HepG2 (cell line): Measurements from ENCODE around the gene CEACAM16. TPM values are rescaled to one million over a fixed set of nuclear protein-coding genes. Genes with fewer than 3 reads are reported as not detected.
A peak's percentile ranks its signal among the peaks of the same experiment; 100 is the strongest.

Source experiments
- CBX2 ChIP-seq, 2 experiments: fragments of 200-600 bp in 1 of 2; sonication (generic); formaldehyde crosslinking in 1 of 2; IDR thresholded peaks; 2 replicates each; pipeline versions ENCODE4 v1.7.0 to v1.8.1; 2018 to 2022; ENCODE audit warnings: low read depth in 2 of 2, low read length in 1 of 2, mild to moderate bottlenecking in 1 of 2, missing genetic modification reagents in 1 of 2
- NKX3-1 ChIP-seq: sonication (generic); formaldehyde crosslinking; IDR thresholded peaks from 2 replicates; pipeline ENCODE4 v1.5.0; 2020; ENCODE audit warnings: missing genetic modification reagents
- PRDM4 ChIP-seq: sonication (generic); formaldehyde crosslinking; IDR thresholded peaks from 2 replicates; pipeline ENCODE4 v1.9.0; 2021; ENCODE audit warnings: missing genetic modification reagents, borderline replicate concordance
- PTBP1 ChIP-seq: fragments of 200-400 bp; formaldehyde crosslinking; IDR thresholded peaks from 2 replicates; pipeline ENCODE4 v1.6.1; 2018; ENCODE audit warnings: low read length, low read depth; ENCODE audit not compliant: poor library complexity, severe bottlenecking
- ZBTB37 ChIP-seq: sonication (generic); formaldehyde crosslinking; IDR thresholded peaks from 2 replicates; pipeline ENCODE4 v1.4.0; 2020; ENCODE audit warnings: mild to moderate bottlenecking, missing genetic modification reagents
- ZEB1 ChIP-seq: IDR thresholded peaks from 2 replicates; pipeline ENCODE4 v1.6.1; 2012; ENCODE audit warnings: mild to moderate bottlenecking, low read depth, inconsistent platforms; ENCODE audit not compliant: insufficient replicate concordance
- ZNF142 ChIP-seq: sonication (generic); formaldehyde crosslinking; IDR thresholded peaks from 2 replicates; pipeline ENCODE4 v1.4.0; 2020; ENCODE audit warnings: missing genetic modification reagents
- ZNF234 ChIP-seq: sonication (generic); formaldehyde crosslinking; conservative IDR thresholded peaks from 2 replicates; pipeline ENCODE4 v1.5.1; 2020; ENCODE audit warnings: mild to moderate bottlenecking, missing genetic modification reagents
- ZNF569 ChIP-seq: sonication (generic); formaldehyde crosslinking; IDR thresholded peaks from 2 replicates; pipeline ENCODE4 v1.5.0; 2020; ENCODE audit warnings: mild to moderate bottlenecking, missing genetic modification reagents, moderate library complexity, borderline replicate concordance
- ZNF7 ChIP-seq: IDR thresholded peaks from 2 replicates; pipeline ENCODE4 v1.6.1; 2016; ENCODE audit warnings: missing biosample characterization, missing genetic modification reagents
- ZNF816 ChIP-seq: sonication (generic); formaldehyde crosslinking; IDR thresholded peaks from 2 replicates; pipeline ENCODE4 v1.8.0; 2022; ENCODE audit warnings: missing genetic modification reagents, mild to moderate bottlenecking, borderline replicate concordance
- polyA plus RNA-seq, 8 experiments: library from polyadenylated mRNA; depleted of rRNA in 3 of 8; stranded (reverse) in 7 of 8; unstranded in 1 of 8; fragments of >200 nt; fragmentation: Illumina TruSeq in 4 of 8; extraction: Trizol in 4 of 8; gene quantifications; 2 replicates each; pipeline versions ENCODE4 v1.2.1 to v1.2.3, GENCODE V29; 2011 to 2016; ENCODE audit warnings: low read depth in 4 of 8, missing spikeins in 1 of 8, mixed read lengths in 1 of 8; ENCODE audit not compliant: insufficient read depth in 1 of 8
- total RNA-seq, 5 experiments: library from RNA; depleted of rRNA; stranded (reverse); fragments of >200 nt; fragmentation: Illumina TruSeq; extraction: Trizol; gene quantifications; 2 replicates each; pipeline ENCODE4 v1.2.3, GENCODE V29; 2016; ENCODE audit warnings: low read depth in 1 of 5
- TF ChIP-seq, protein P1 (sequence below): IDR thresholded peaks from 2 replicates; pipeline ENCODE4 v1.6.1; 2018; ENCODE audit warnings: missing genetic modification reagents
- TF ChIP-seq, protein P2 (sequence below): sonication (generic); formaldehyde crosslinking; IDR thresholded peaks from 2 replicates; pipeline ENCODE4 v1.4.0; 2020; ENCODE audit warnings: missing genetic modification reagents, mild to moderate bottlenecking, borderline replicate concordance
- TF ChIP-seq, protein P3 (sequence below), 2 experiments: fragments of 450-650 bp in 1 of 2; sonication (generic) in 1 of 2; formaldehyde crosslinking; IDR thresholded peaks; 2 replicates each; pipeline versions ENCODE4 v1.5.0 to v1.8.0; 2020 to 2022; ENCODE audit warnings: mild to moderate bottlenecking in 1 of 2, missing genetic modification reagents in 1 of 2

The CEACAM16 gene
- total and polyA plus RNA-seq, 2 of the 13 experiments (the other 11 are each of a cell fraction or from before 2014, with no cell fraction given), result not detected

DNA sequence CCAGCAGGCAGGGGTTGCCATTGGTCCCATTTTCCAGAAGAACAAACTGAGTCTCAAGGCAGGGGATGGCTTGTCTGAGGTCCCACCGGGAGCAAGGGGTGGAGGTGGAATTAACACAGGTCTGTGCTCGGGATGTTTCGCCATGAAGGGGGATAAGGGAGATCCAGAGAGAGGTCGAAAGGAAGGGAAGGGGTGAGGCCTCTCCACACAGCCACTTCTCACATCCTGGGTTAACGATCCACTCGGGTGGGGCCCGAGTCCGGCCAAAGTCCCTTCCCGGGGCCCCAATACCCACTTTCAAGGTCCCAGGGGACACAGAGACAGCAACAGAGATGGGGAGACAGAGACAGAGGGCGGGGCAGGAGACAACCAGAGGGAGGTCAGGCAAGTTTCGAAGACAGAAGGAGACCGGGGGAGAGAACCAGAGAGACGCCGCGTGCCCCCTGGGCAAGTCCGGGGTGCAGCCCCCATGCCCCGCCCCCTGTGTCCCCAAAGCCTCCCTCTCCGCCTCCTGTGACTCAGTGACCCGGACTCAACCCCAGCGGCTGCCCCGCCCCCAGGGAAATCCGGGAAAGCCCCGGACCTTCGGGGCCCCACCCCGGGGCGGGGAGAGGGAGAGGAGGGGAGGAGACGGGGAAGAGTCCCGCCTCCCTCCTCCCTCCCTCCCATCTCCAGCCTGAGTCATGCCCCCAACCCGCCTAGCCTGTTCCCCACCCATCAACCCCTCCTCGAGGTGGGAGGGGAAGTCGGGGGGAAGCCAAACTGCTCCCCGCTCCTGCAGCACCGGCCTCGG is 48.2 kb downstream of the CEACAM16 start (continued):
- TF ChIP-seq ZNF7 (CRISPR knock-in tag) (no peak), ZNF569 (CRISPR knock-in tag) (no peak), ZNF816 (CRISPR knock-in tag) (no peak), NKX3-1 (no peak), ZBTB37 (CRISPR knock-in tag) (no peak), ZEB1 (no peak), CBX2 (IDR thresholded peaks at IDR 0.05; ENCODE audit: low read depth, low read length) (no peak), CBX2 (CRISPR knock-in tag; IDR thresholded peaks at IDR 0.05; ENCODE audit: low read depth) (no peak), ZNF142 (CRISPR knock-in tag) (no peak), PTBP1 (no peak), PRDM4 (CRISPR knock-in tag) (no peak), ZNF234 (no peak)
- TF ChIP-seq, protein P1, sequence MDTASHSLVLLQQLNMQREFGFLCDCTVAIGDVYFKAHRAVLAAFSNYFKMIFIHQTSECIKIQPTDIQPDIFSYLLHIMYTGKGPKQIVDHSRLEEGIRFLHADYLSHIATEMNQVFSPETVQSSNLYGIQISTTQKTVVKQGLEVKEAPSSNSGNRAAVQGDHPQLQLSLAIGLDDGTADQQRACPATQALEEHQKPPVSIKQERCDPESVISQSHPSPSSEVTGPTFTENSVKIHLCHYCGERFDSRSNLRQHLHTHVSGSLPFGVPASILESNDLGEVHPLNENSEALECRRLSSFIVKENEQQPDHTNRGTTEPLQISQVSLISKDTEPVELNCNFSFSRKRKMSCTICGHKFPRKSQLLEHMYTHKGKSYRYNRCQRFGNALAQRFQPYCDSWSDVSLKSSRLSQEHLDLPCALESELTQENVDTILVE (CRISPR knock-in tag), result no peak
- TF ChIP-seq, protein P2, sequence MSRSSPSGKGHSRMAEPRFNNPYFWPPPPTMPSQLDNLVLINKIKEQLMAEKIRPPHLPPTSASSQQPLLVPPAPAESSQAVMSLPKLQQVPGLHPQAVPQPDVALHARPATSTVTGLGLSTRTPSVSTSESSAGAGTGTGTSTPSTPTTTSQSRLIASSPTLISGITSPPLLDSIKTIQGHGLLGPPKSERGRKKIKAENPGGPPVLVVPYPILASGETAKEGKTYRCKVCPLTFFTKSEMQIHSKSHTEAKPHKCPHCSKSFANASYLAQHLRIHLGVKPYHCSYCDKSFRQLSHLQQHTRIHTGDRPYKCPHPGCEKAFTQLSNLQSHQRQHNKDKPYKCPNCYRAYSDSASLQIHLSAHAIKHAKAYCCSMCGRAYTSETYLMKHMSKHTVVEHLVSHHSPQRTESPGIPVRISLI (CRISPR knock-in tag), result 0 out of 2 replicates have a peak, but pooled peaks have one; percentile 10
- TF ChIP-seq, protein P3, sequence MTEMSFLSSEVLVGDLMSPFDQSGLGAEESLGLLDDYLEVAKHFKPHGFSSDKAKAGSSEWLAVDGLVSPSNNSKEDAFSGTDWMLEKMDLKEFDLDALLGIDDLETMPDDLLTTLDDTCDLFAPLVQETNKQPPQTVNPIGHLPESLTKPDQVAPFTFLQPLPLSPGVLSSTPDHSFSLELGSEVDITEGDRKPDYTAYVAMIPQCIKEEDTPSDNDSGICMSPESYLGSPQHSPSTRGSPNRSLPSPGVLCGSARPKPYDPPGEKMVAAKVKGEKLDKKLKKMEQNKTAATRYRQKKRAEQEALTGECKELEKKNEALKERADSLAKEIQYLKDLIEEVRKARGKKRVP (CRISPR knock-in tag; IDR thresholded peaks at IDR 0.05), result no peak
